DMS114 treated with DMSO at 0.1 percent for 48 hours (cell line): ENCODE measurements around the gene GMCL2.
A peak's percentile ranks its signal among the peaks of the same experiment; 100 is the strongest.
"Not testable (repeated sequence)": the region's sequence is repeated elsewhere in the genome, so short reads cannot be mapped to it uniquely, and the experiment has no call there.

Experiments
- DNase-seq: peaks from one replicate; lab custom pipeline; 2025; ENCODE audit not compliant: unreplicated experiment; lab: John Stamatoyannopoulos, UW

The GMCL2 gene

GRCh38 chr5:178206166-178207101, 19.3 kb upstream of the GMCL2 start:
- no peak for DNase-seq

- DNase-seq = no peak
These were observed 18.5 kb upstream of the GMCL2 start for GRCh38 chr5:178205749-178206047.

- DNase-seq = peak; percentile 48
These were observed 18.0 kb upstream of the GMCL2 start for GRCh38 chr5:178204935-178205748.

- peak; percentile 90 for DNase-seq
These were observed 17.2 kb upstream of the GMCL2 start, which contains the start of gene HNRNPAB for GRCh38 chr5:178204182-178204934. Gene HNRNPAB (plus strand): TSS chr5:178204533. CDS start chr5:178204838, 305 bp downstream.

GRCh38 chr5:178203670-178204181, 16.6 kb upstream of the GMCL2 start:
- DNase-seq = no peak

GRCh38 chr5:178202541-178202940, 15.4 kb upstream of the GMCL2 start:
- DNase-seq = no peak

- DNase-seq = no peak
These were observed 14.7 kb upstream of the GMCL2 start for GRCh38 chr5:178201927-178202235.

GRCh38 chr5:178201221-178201926, 14.2 kb upstream of the GMCL2 start:
- DNase-seq = no peak

GRCh38 chr5:178199581-178200434, 12.6 kb upstream of the GMCL2 start:
- DNase-seq = no peak

- DNase-seq = no peak
These were observed 11.5 kb upstream of the GMCL2 start for GRCh38 chr5:178198706-178199105.

- DNase-seq = not testable (repeated sequence)
These were observed 11.0 kb upstream of the GMCL2 start for GRCh38 chr5:178198151-178198550.

- no peak for DNase-seq
These were observed 9.8 kb upstream of the GMCL2 start for GRCh38 chr5:178196986-178197385.

- DNase-seq = no peak
These were observed 9.2 kb upstream of the GMCL2 start for GRCh38 chr5:178196281-178196812.

GRCh38 chr5:178194026-178194425, 6.9 kb upstream of the GMCL2 start:
- no peak for DNase-seq

GRCh38 chr5:178193251-178193809, 6.2 kb upstream of the GMCL2 start:
- DNase-seq = no peak

GRCh38 chr5:178192787-178193186, 5.6 kb upstream of the GMCL2 start:
- DNase-seq = no peak

GRCh38 chr5:178192244-178192643, 5.1 kb upstream of the GMCL2 start:
- no peak for DNase-seq

GRCh38 chr5:178191661-178192060, 4.5 kb upstream of the GMCL2 start:
- no peak for DNase-seq

- DNase-seq = no peak
These were observed 2.3 kb upstream of the GMCL2 start for GRCh38 chr5:178189433-178189832.
